CD4-positive, alpha-beta T cell treated with Interleukin-6 for 4 hours (primary cell): ENCODE data around the gene ZBTB46.
"Not testable (repeated sequence)": the region's sequence is repeated elsewhere in the genome, so short reads cannot be mapped to it uniquely, and the experiment has no call there.

Experiments
- DNase-seq: peaks from one replicate; pipeline ENCODE4 v3.0.0-alpha.2; 2020; ENCODE audit warnings: mixed read lengths

ZBTB46 gene

GRCh38 chr20:63732118-63733095 lies 98.7 kb downstream of the ZBTB46 start:
- no peak for DNase-seq

GRCh38 chr20:63731410-63731809 lies 99.7 kb downstream of the ZBTB46 start:
- no peak for DNase-seq

GRCh38 chr20:63730189-63730733 lies 100.8 kb downstream of the ZBTB46 start:
- not testable (repeated sequence) for DNase-seq

GRCh38 chr20:63722967-63723622 lies 108.0 kb downstream of the ZBTB46 start:
- not testable (repeated sequence) for DNase-seq

- no peak for DNase-seq
These were observed 112.1 kb downstream of the ZBTB46 start for GRCh38 chr20:63718996-63719395.

- no peak for DNase-seq
These were observed 116.2 kb downstream of the ZBTB46 start for GRCh38 chr20:63714858-63715257.

GRCh38 chr20:63712191-63712590 lies 118.9 kb downstream of the ZBTB46 start:
- no peak for DNase-seq

- DNase-seq = no peak
These were observed 119.9 kb downstream of the ZBTB46 start for GRCh38 chr20:63711085-63711645.

- no peak for DNase-seq
These were observed 121.9 kb downstream of the ZBTB46 start for GRCh38 chr20:63709149-63709527.

GRCh38 chr20:63708301-63709148 lies 122.5 kb downstream of the ZBTB46 start:
- DNase-seq = no peak

GRCh38 chr20:63707558-63708300 lies 123.3 kb downstream of the ZBTB46 start, which contains the start of the genes ARFRP1 and ZGPAT:
ARFRP1 (minus strand) TSS chr20:63707976; CDS start chr20:63707091, 885 bp downstream.
ZGPAT (plus strand) TSS chr20:63708039; CDS start chr20:63708581, 542 bp downstream.
- peak; percentile 91 for DNase-seq

GRCh38 chr20:63706852-63707557 lies 124.1 kb downstream of the ZBTB46 start:
- DNase-seq = peak; percentile 69

GRCh38 chr20:63706027-63706695 lies 124.9 kb downstream of the ZBTB46 start:
- no peak for DNase-seq

GRCh38 chr20:63705232-63706026 lies 125.6 kb downstream of the ZBTB46 start:
- DNase-seq = no peak

- no peak for DNase-seq
These were observed 126.3 kb downstream of the ZBTB46 start for GRCh38 chr20:63704749-63705117.

GRCh38 chr20:63703976-63704748 lies 126.9 kb downstream of the ZBTB46 start:
- DNase-seq = no peak

GRCh38 chr20:63703471-63703975 lies 127.5 kb downstream of the ZBTB46 start:
- DNase-seq = no peak
